Activated CD8-positive, alpha-beta memory T cell treated with anti-CD3 and anti-CD28 coated beads, Interleukin-2, amount 50 U/mL, for 24 hours (primary cell): ENCODE data around the gene KLK15.

Experiments
- DNase-seq: peaks from one replicate; pipeline ENCODE4 v3.0.0-alpha.2; 2020; ENCODE audit errors: extremely low read depth

KLK15 gene

GRCh38 chr19:50776131-50776530, 57.2 kb downstream of the KLK15 start:
- DNase-seq: no peak
